Mesenteric fat pad (tissue), 1 donor: ENCODE data around the gene TBL3. TPM values are rescaled to one million over a fixed set of nuclear protein-coding genes. Genes with fewer than 3 reads are reported as not detected.

Source experiments
- total RNA-seq: library from RNA; stranded (reverse); fragmentation: NEBNext Ultra II Directional; extraction: Animal tissue kit (Norgen Biotek cat#: 25700); gene quantifications from one replicate; pipeline ENCODE4 v1.2.1, GENCODE V29; 2021
- donor health status: DM: yes; HTN: yes; CAD: no.

Gene TBL3
- total RNA-seq, 1 donor from 2014 or later, result 26.5 TPM

Other genes starting within 250 kb of the TBL3 start
- 34.6 TPM for gene NME3, start 200.5 kb upstream of the TBL3 start, total RNA-seq
- 14.5 TPM for gene EME2, start 199.2 kb upstream of the TBL3 start, total RNA-seq
- gene MRPS34, start 198.9 kb upstream of the TBL3 start, total RNA-seq, result 71.3 TPM
- gene SPSB3, start 189.5 kb upstream of the TBL3 start, total RNA-seq, result 28.8 TPM
- 35.1 TPM for gene NUBP2, start 189.1 kb upstream of the TBL3 start, total RNA-seq
- gene IGFALS, start 178.3 kb upstream of the TBL3 start, total RNA-seq, result not detected
- 58.4 TPM for gene HAGH, start 145.2 kb upstream of the TBL3 start, total RNA-seq
- 17.9 TPM for gene FAHD1, start 144.8 kb upstream of the TBL3 start, total RNA-seq
- gene MEIOB, start 99.9 kb upstream of the TBL3 start, total RNA-seq, result not detected
- gene HS3ST6, start 53.6 kb upstream of the TBL3 start, total RNA-seq, result not detected
- gene MSRB1, start 28.9 kb upstream of the TBL3 start, total RNA-seq, result 27.1 TPM
- gene RPL3L, start 17.4 kb upstream of the TBL3 start, total RNA-seq, result not detected
- 126 TPM for gene NDUFB10, start 12.5 kb upstream of the TBL3 start, total RNA-seq
- 1,385 TPM for gene RPS2, start 7.2 kb upstream of the TBL3 start, total RNA-seq
- gene RNF151, start 5.2 kb upstream of the TBL3 start, total RNA-seq, result not detected
- not detected for gene NOXO1, start 9.4 kb downstream of the TBL3 start, total RNA-seq
- 15.7 TPM for gene GFER, start 12.1 kb downstream of the TBL3 start, total RNA-seq
- gene SYNGR3, start 17.9 kb downstream of the TBL3 start, total RNA-seq, result not detected
- gene ZNF598, start 37.8 kb downstream of the TBL3 start, total RNA-seq, result 50.5 TPM
- gene NPW, start 47.7 kb downstream of the TBL3 start, total RNA-seq, result 0.58 TPM
- 238 TPM for gene NHERF2, start 54.8 kb downstream of the TBL3 start, total RNA-seq
- gene NTHL1, start 75.8 kb downstream of the TBL3 start, total RNA-seq, result 9.9 TPM
- 88.3 TPM for gene TSC2, start 75.9 kb downstream of the TBL3 start, total RNA-seq
- 99.4 TPM for gene PKD1, start 163.8 kb downstream of the TBL3 start, total RNA-seq
- gene RAB26, start 176.6 kb downstream of the TBL3 start, total RNA-seq, result not detected
- gene TRAF7, start 183.7 kb downstream of the TBL3 start, total RNA-seq, result 63.5 TPM
- gene CASKIN1, start 224.6 kb downstream of the TBL3 start, total RNA-seq, result 0.06 TPM
- gene MLST8, start 233.4 kb downstream of the TBL3 start, total RNA-seq, result 21.9 TPM
- 2.9 TPM for gene BRICD5, start 238.8 kb downstream of the TBL3 start, total RNA-seq
- gene PGP, start 242.8 kb downstream of the TBL3 start, total RNA-seq, result 11.8 TPM